NCI-H1092 treated with DMSO at 0.1 percent for 48 hours (cell line): ENCODE data around the gene ZNF579.

Experiments used
- DNase-seq: peaks from one replicate; lab custom pipeline; 2025; lab: John Stamatoyannopoulos, UW

The ZNF579 gene

GRCh38 chr19:55580628-55581144, at the start of gene ZNF579:
Gene ZNF579, minus strand, starts transcription at chr19:55580848. Its CDS starts 1,209 bp downstream, at chr19:55579639.
- DNase-seq: peak; percentile 84

- DNase-seq: no peak
Measured at GRCh38 chr19:55626350-55626749, 45.7 kb upstream of the ZNF579 start.

GRCh38 chr19:55625004-55625326, 44.3 kb upstream of the ZNF579 start:
- DNase-seq: no peak

- DNase-seq: peak; percentile 89
Measured at GRCh38 chr19:55624109-55625003, 43.7 kb upstream of the ZNF579 start, which contains the start of gene ZNF784. Gene ZNF784, minus strand, starts transcription at chr19:55624566. Its CDS starts 5 bp downstream, at chr19:55624561.

GRCh38 chr19:55623561-55623960, 42.9 kb upstream of the ZNF579 start:
- DNase-seq: no peak

GRCh38 chr19:55623130-55623529, 42.5 kb upstream of the ZNF579 start:
- no peak for DNase-seq

- no peak for DNase-seq
Measured at GRCh38 chr19:55622242-55622969, 41.8 kb upstream of the ZNF579 start.

- no peak for DNase-seq
Measured at GRCh38 chr19:55621673-55622231, 41.1 kb upstream of the ZNF579 start.

GRCh38 chr19:55621205-55621672, 40.6 kb upstream of the ZNF579 start:
- DNase-seq: no peak

- no peak for DNase-seq
Measured at GRCh38 chr19:55620410-55621204, 40.0 kb upstream of the ZNF579 start.

GRCh38 chr19:55619286-55619685, 38.6 kb upstream of the ZNF579 start:
- DNase-seq: no peak

GRCh38 chr19:55618426-55618825, 37.8 kb upstream of the ZNF579 start:
- no peak for DNase-seq

- DNase-seq: no peak
Measured at GRCh38 chr19:55617426-55617825, 36.8 kb upstream of the ZNF579 start.

- no peak for DNase-seq
Measured at GRCh38 chr19:55616395-55616875, 35.8 kb upstream of the ZNF579 start.

GRCh38 chr19:55615543-55616394, 35.1 kb upstream of the ZNF579 start:
- no peak for DNase-seq

GRCh38 chr19:55614711-55615542, 34.3 kb upstream of the ZNF579 start:
- no peak for DNase-seq

- DNase-seq: no peak
Measured at GRCh38 chr19:55613930-55614710, 33.5 kb upstream of the ZNF579 start.

- no peak for DNase-seq
Measured at GRCh38 chr19:55613396-55613795, 32.7 kb upstream of the ZNF579 start.
